Activated CD4-positive, alpha-beta T cell treated with anti-CD3 and anti-CD28 coated beads for 48 hours (primary cell): ENCODE results near the gene VSIG2.

Experiments used
- DNase-seq: peaks from one replicate; pipeline ENCODE4 v3.0.0-alpha.2; 2020

VSIG2 gene

GRCh38 chr11:124763156-124763947, 11.3 kb upstream of the VSIG2 start:
- DNase-seq, result peak; percentile 91

- DNase-seq, result no peak
Measured at GRCh38 chr11:124762624-124763155, 10.6 kb upstream of the VSIG2 start.

- peak; percentile 69 for DNase-seq
Measured at GRCh38 chr11:124762105-124762623, 10.1 kb upstream of the VSIG2 start, which contains the start of gene ESAM. TSS of gene ESAM (minus strand) at chr11:124762290. CDS start at chr11:124762154, 136 bp downstream.

- no peak for DNase-seq
Measured at GRCh38 chr11:124761301-124762104, 9.4 kb upstream of the VSIG2 start.

GRCh38 chr11:124760806-124761205, 8.8 kb upstream of the VSIG2 start:
- DNase-seq, result no peak

- no peak for DNase-seq
Measured at GRCh38 chr11:124760205-124760652, 8.2 kb upstream of the VSIG2 start.

- DNase-seq, result no peak
Measured at GRCh38 chr11:124759266-124760204, 7.5 kb upstream of the VSIG2 start.

GRCh38 chr11:124758355-124759265, 6.6 kb upstream of the VSIG2 start:
- DNase-seq, result peak; percentile 82

- no peak for DNase-seq
Measured at GRCh38 chr11:124757320-124757719, 5.3 kb upstream of the VSIG2 start.

- no peak for DNase-seq
Measured at GRCh38 chr11:124756753-124757227, 4.7 kb upstream of the VSIG2 start.

GRCh38 chr11:124756033-124756752, 4.1 kb upstream of the VSIG2 start:
- DNase-seq, result no peak

- no peak for DNase-seq
Measured at GRCh38 chr11:124754710-124755109, 2.7 kb upstream of the VSIG2 start.

- DNase-seq, result no peak
Measured at GRCh38 chr11:124754309-124754708, 2.3 kb upstream of the VSIG2 start.

GRCh38 chr11:124753624-124754023, 1.6 kb upstream of the VSIG2 start:
- no peak for DNase-seq

GRCh38 chr11:124753205-124753604, 1.1 kb upstream of the VSIG2 start:
- no peak for DNase-seq

GRCh38 chr11:124752471-124753102, 532 bp upstream of the VSIG2 start:
- DNase-seq, result no peak

GRCh38 chr11:124751391-124751740, 689 bp downstream of the VSIG2 start:
- DNase-seq, result no peak

GRCh38 chr11:124749912-124750311, 2.1 kb downstream of the VSIG2 start:
- DNase-seq, result no peak

GRCh38 chr11:124748481-124749343, 3.3 kb downstream of the VSIG2 start:
- DNase-seq, result no peak
